ENCODE results near the gene MTHFD1L. TPM values are rescaled to one million over a fixed set of nuclear protein-coding genes. Genes with fewer than 3 reads are reported as not detected.
A peak's percentile ranks its signal among the peaks of the same experiment; 100 is the strongest.

The MTHFD1L gene
- total and polyA plus RNA-seq, 4 donors = 7.6 to 34.9 (median 11.0) TPM

DNA sequence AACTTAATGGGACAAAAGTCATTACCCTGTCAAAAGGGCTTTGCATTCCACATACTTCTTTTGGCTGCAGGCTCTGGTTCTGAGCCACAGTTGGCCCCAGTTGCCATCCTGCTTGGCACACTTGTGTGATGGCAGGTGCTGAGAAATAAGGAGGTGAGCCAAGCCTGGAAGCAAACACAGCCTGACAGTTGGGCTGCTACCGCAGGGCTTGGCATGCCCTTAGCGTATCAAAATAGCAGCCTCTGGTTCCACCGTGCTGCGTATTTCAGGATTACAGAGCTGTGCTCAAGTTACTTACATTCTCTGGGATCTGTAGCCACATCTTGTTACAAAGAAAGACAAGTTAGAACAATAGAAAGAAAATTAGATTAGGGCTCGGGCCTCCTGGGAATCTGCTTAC, 11.1 kb downstream of the MTHFD1L start:
- Histone ChIP-seq H3K36me3 (ENCODE audit: control insufficient read depth in 4 of 4, insufficient read depth in 4 of 4, low read length in 4 of 4) (peaks cover 0 to 2% (median 0%) of the 10 kb centered on the region in 4 donors), H3K4me1 (ENCODE audit: control insufficient read depth in 5 of 5, insufficient read depth in 5 of 5, low read length in 5 of 5) (peaks cover 0 to 10% (median 4%) of the 10 kb centered on the region in 5 donors), H3K4me3 (no peak overlapping the region), H3K9ac (ENCODE audit: insufficient read depth in 1 of 2, low read length in 2 of 2) (no peak overlapping the region), H3K9me3 (ENCODE audit: control insufficient read depth in 4 of 4, insufficient read depth in 3 of 4, low read length in 3 of 4) (no peaks in the 10 kb centered on the region), H3K27me3 (ENCODE audit: control insufficient read depth in 3 of 3, insufficient read depth in 3 of 3, low read length in 2 of 3) (no peaks in the 10 kb centered on the region), H3K27ac (ENCODE audit: low read depth in 1 of 2, low read length in 1 of 2) (no peak overlapping the region)
- ATAC-seq (ENCODE audit: insufficient read depth, low FRiP score) = peak; percentile 15
- TF ChIP-seq CTCF (IDR thresholded peaks at IDR 0.05; ENCODE audit: control extremely low read depth, extremely low read depth) = no peak
- DNase-seq = no peak
- 68 to 86% methylated on average over 5 of the region's 5 CpGs for WGBS, 2 donors

DNA sequence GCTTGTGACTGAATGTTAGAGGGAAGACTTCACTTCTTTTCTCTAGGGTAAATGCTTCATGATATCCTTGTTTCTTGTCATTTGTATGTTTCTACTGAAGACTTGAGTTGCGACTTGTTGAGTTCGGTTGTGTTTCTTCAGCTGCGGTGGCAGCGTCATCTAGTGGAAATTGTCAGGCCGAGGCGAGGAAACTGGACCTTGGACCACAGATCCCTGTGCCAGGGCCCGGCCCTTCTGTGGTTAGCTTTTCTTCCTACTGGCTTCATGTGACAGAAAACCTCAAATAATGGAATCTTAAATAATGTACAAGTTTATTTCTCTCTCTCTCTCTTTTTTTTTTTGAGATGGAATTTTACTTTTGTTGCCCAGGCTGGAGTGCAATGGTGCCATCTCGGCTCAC, 12.4 kb downstream of the MTHFD1L start:
- Histone ChIP-seq H3K4me3 (no peak overlapping the region), H3K9ac (ENCODE audit: insufficient read depth in 1 of 2, low read length in 2 of 2) (no peak overlapping the region), H3K9me3 (ENCODE audit: control insufficient read depth in 4 of 4, insufficient read depth in 3 of 4, low read length in 3 of 4) (no peaks in the 10 kb centered on the region), H3K4me1 (ENCODE audit: control insufficient read depth in 5 of 5, insufficient read depth in 5 of 5, low read length in 5 of 5) (peaks cover 4 to 21% (median 11%) of the 10 kb centered on the region in 5 donors), H3K27ac (ENCODE audit: low read depth in 1 of 2, low read length in 1 of 2) (no peak overlapping the region), H3K36me3 (ENCODE audit: control insufficient read depth in 4 of 4, insufficient read depth in 4 of 4, low read length in 4 of 4) (peaks cover 0 to 2% (median 0%) of the 10 kb centered on the region in 4 donors), H3K27me3 (ENCODE audit: control insufficient read depth in 3 of 3, insufficient read depth in 3 of 3, low read length in 2 of 3) (no peaks in the 10 kb centered on the region)
- no peak for DNase-seq
- WGBS, 2 donors = 85 to 93% methylated on average over 8 of the region's 8 CpGs
- TF ChIP-seq CTCF (IDR thresholded peaks at IDR 0.05; ENCODE audit: control extremely low read depth, extremely low read depth) = no peak
- no peak for ATAC-seq (ENCODE audit: insufficient read depth, low FRiP score)

- H3K36me3 ChIP-seq (ENCODE audit: control insufficient read depth in 4 of 4, insufficient read depth in 4 of 4, low read length in 4 of 4) = peaks cover 0 to 3% (median 1%) of the 10 kb centered on the region in 4 donors
- H3K9ac ChIP-seq (ENCODE audit: insufficient read depth in 1 of 2, low read length in 2 of 2) = no peak overlapping the region
- H3K4me3 ChIP-seq = no peak overlapping the region
- TF ChIP-seq CTCF (IDR thresholded peaks at IDR 0.05; ENCODE audit: control extremely low read depth, extremely low read depth) = no peak
- no peaks in the 10 kb centered on the region for H3K27me3 ChIP-seq (ENCODE audit: control insufficient read depth in 3 of 3, insufficient read depth in 3 of 3, low read length in 2 of 3)
- no peak overlapping the region for H3K27ac ChIP-seq (ENCODE audit: low read depth in 1 of 2, low read length in 1 of 2)
- ATAC-seq (ENCODE audit: insufficient read depth, low FRiP score) (no peak), DNase-seq (peak in 1 of 3 donors; percentile 24)
- H3K4me1 ChIP-seq (ENCODE audit: control insufficient read depth in 5 of 5, insufficient read depth in 5 of 5, low read length in 5 of 5) = peaks cover 4 to 25% (median 11%) of the 10 kb centered on the region in 5 donors
- 70 to 77% methylated on average over 9 of the region's 9 CpGs for WGBS, 2 donors
- H3K9me3 ChIP-seq (ENCODE audit: control insufficient read depth in 4 of 4, insufficient read depth in 3 of 4, low read length in 3 of 4) = no peaks in the 10 kb centered on the region
These were observed 13.1 kb downstream of the MTHFD1L start for GRCh38 chr6:150878347-150879213.
